Neutrophil (primary cell): ENCODE measurements around the gene DNAJC13.

Experiments
- H3K27ac ChIP-seq: fragments of 200-600 bp; sonication (generic); 2 replicates; pipeline ENCODE4 v1.5.1; 2016; ENCODE audit warnings: mild to moderate bottlenecking, moderate library complexity
- H3K27me3 ChIP-seq: fragments of 200-600 bp; sonication (generic); 2 replicates; pipeline ENCODE4 v1.6.0; 2016; ENCODE audit warnings: mild to moderate bottlenecking
- H3K36me3 ChIP-seq: fragments of 200-600 bp; sonication (generic); 2 replicates; pipeline ENCODE4 v1.5.1; 2017
- H3K4me1 ChIP-seq, 2 experiments: fragments of 200-600 bp in 1 of 2; sonication (generic) in 1 of 2; 1 replicate in 1 of 2; 2 replicates in 1 of 2; pipeline versions ENCODE4 v1.5.1 to v1.6.1; 2013 to 2016; ENCODE audit warnings: low read depth in 1 of 2, low read length in 1 of 2, mild to moderate bottlenecking in 1 of 2, moderate library complexity in 1 of 2; ENCODE audit not compliant: control insufficient read depth in 1 of 2, insufficient read depth in 1 of 2
- H3K4me3 ChIP-seq, 2 experiments: fragments of 200-600 bp in 1 of 2; sonication (generic) in 1 of 2; 1 replicate in 1 of 2; 2 replicates in 1 of 2; pipeline ENCODE4 v1.5.1; 2013 to 2016; ENCODE audit warnings: low read depth in 1 of 2, low read length in 1 of 2, mild to moderate bottlenecking in 1 of 2, moderate library complexity in 1 of 2
- H3K9me3 ChIP-seq: fragments of 200-600 bp; sonication (generic); 2 replicates; pipeline ENCODE4 v1.5.1; 2016
- TF ChIP-seq, protein P1 (sequence below): fragments of 200-600 bp; sonication (generic); IDR thresholded peaks from 2 replicates; pipeline ENCODE4 v1.5.1; 2016; ENCODE audit warnings: antibody characterized with exemption

DNAJC13 gene

GRCh38 chr3:132414841-132415240 is 2.5 kb upstream of the DNAJC13 start:
- TF ChIP-seq, protein P1, sequence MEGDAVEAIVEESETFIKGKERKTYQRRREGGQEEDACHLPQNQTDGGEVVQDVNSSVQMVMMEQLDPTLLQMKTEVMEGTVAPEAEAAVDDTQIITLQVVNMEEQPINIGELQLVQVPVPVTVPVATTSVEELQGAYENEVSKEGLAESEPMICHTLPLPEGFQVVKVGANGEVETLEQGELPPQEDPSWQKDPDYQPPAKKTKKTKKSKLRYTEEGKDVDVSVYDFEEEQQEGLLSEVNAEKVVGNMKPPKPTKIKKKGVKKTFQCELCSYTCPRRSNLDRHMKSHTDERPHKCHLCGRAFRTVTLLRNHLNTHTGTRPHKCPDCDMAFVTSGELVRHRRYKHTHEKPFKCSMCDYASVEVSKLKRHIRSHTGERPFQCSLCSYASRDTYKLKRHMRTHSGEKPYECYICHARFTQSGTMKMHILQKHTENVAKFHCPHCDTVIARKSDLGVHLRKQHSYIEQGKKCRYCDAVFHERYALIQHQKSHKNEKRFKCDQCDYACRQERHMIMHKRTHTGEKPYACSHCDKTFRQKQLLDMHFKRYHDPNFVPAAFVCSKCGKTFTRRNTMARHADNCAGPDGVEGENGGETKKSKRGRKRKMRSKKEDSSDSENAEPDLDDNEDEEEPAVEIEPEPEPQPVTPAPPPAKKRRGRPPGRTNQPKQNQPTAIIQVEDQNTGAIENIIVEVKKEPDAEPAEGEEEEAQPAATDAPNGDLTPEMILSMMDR: no peak
- Histone ChIP-seq H3K9me3 (no peaks in the 10 kb centered on the region), H3K27ac (no peak overlapping the region), H3K4me1 (peaks cover 21 to 25% of the 10 kb centered on the region in 2 experiments), H3K4me3 (no peak overlapping the region), H3K27me3 (no peaks in the 10 kb centered on the region), H3K36me3 (no peaks in the 10 kb centered on the region)

DNA sequence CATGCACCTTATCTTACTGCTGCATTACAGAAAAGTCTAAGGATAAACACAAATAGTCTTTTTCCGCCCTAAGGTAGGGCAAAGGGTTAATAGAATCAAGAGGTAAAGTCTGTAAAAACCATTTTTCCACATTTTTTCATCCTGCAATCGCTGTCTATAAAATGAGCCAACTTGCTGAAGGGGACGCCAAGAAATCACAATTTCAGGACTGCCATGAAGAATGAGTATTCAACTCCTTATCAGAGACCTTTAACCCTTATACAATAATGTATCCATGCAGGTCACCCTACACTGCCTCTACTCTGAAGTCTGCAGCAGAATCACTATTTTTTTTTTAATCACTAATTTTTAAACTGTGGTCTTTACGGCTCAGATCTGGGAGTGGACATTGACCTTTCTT is 1.1 kb upstream of the DNAJC13 start:
- H3K4me3 ChIP-seq: peak overlapping the region in 1 of 2 experiments; percentile 92
- no peaks in the 10 kb centered on the region for H3K27me3 ChIP-seq
- H3K27ac ChIP-seq: peak overlapping the region; percentile 98
- H3K4me1 ChIP-seq: peaks cover 21 to 33% of the 10 kb centered on the region in 2 experiments
- H3K36me3 ChIP-seq: no peaks in the 10 kb centered on the region
- TF ChIP-seq, protein P1: no peak
- no peaks in the 10 kb centered on the region for H3K9me3 ChIP-seq

DNA sequence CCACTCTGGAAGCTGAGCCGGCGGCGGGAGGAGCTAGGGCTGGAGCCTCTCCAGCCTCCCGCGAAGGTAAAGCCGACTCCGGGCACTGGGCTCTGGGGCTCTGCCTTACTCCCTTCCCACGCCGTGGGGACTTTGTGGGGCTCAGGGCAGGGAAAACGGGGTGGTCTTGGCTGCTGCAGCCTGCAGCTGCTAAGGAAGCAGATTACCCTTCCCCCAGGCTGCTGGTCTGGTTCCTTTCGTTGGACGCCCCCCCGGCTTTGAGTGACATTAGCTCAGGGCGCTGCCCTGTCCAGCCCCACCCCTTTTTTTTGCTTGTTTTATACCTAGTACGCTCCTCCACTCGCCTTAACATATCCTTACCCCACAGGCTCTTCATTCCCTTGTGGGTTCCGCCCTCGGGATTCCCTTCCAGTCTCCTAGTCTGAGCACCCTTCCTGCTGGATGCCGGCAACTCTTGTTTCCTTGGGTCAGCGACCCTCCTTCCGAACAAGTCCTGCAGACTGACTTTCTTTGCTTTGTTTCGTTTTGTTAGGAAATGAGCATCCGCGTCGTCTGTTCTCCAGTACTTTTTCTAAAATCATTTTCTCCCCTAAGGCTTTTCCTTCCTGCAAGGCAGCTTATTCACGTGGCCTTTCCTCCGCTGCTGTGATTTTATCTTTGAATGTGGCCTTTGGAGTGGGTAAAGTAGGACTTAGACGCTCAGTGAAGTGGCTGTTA is 551 bp downstream of the DNAJC13 start:
- peak overlapping the region; percentile 92 to 96 for H3K4me3 ChIP-seq
- no peaks in the 10 kb centered on the region for H3K9me3 ChIP-seq
- H3K36me3 ChIP-seq: no peaks in the 10 kb centered on the region
- no peaks in the 10 kb centered on the region for H3K27me3 ChIP-seq
- H3K27ac ChIP-seq: peak overlapping the region; percentile 98
- TF ChIP-seq, protein P1: no peak
- peaks cover 21 to 33% of the 10 kb centered on the region in 2 experiments for H3K4me1 ChIP-seq

- TF ChIP-seq, protein P1: no peak
- Histone ChIP-seq H3K9me3 (no peaks in the 10 kb centered on the region), H3K27me3 (no peaks in the 10 kb centered on the region)
Observed at GRCh38 chr3:132418916-132419315, 1.6 kb downstream of the DNAJC13 start.

GRCh38 chr3:132421832-132422231 is 4.5 kb downstream of the DNAJC13 start:
- Histone ChIP-seq H3K27me3 (no peaks in the 10 kb centered on the region), H3K36me3 (no peaks in the 10 kb centered on the region), H3K27ac (no peak overlapping the region), H3K4me3 (no peak overlapping the region), H3K9me3 (no peaks in the 10 kb centered on the region), H3K4me1 (peaks cover 23 to 28% of the 10 kb centered on the region in 2 experiments)
- TF ChIP-seq, protein P1: no peak

More at GRCh38 chr3:132418916-132419315, 1.6 kb downstream of the DNAJC13 start:
- Histone ChIP-seq H3K4me3 (peak overlapping the region; percentile 92 to 96), H3K27ac (peak overlapping the region; percentile 98), H3K36me3 (no peaks in the 10 kb centered on the region), H3K4me1 (peaks cover 21 to 33% of the 10 kb centered on the region in 2 experiments)
